ENCODE measurements around the gene PLB1.

Gene PLB1

GRCh38 chr2:28668106-28668814 is 172.4 kb downstream of the PLB1 start:
- no peak for DNase-seq (ENCODE audit: low spot score)

GRCh38 chr2:28668880-28669279 is 173.0 kb downstream of the PLB1 start:
- no peak for DNase-seq (ENCODE audit: low spot score)

- DNase-seq (ENCODE audit: low spot score) = no peak
Observed at GRCh38 chr2:28670856-28671255, 175.0 kb downstream of the PLB1 start.

- DNase-seq (ENCODE audit: low spot score) = no peak
Observed at GRCh38 chr2:28673338-28673737, 177.5 kb downstream of the PLB1 start.

GRCh38 chr2:28674062-28674712 is 178.3 kb downstream of the PLB1 start:
- peak; percentile 51 for DNase-seq (ENCODE audit: low spot score)

- DNase-seq (ENCODE audit: low spot score) = no peak
Observed at GRCh38 chr2:28674713-28675068, 178.8 kb downstream of the PLB1 start.

GRCh38 chr2:28676152-28676835 is 180.4 kb downstream of the PLB1 start:
- no peak for DNase-seq (ENCODE audit: low spot score)

GRCh38 chr2:28678175-28678855 is 182.5 kb downstream of the PLB1 start:
- no peak for DNase-seq (ENCODE audit: low spot score)

- DNase-seq (ENCODE audit: low spot score) = no peak
Observed at GRCh38 chr2:28678944-28679343, 183.1 kb downstream of the PLB1 start.

GRCh38 chr2:28680657-28681056 is 184.8 kb downstream of the PLB1 start:
- DNase-seq (ENCODE audit: low spot score) = no peak

GRCh38 chr2:28681158-28681571 is 185.3 kb downstream of the PLB1 start:
- no peak for DNase-seq (ENCODE audit: low spot score)

- DNase-seq (ENCODE audit: low spot score) = no peak
Observed at GRCh38 chr2:28681606-28682005, 185.7 kb downstream of the PLB1 start.

- DNase-seq (ENCODE audit: low spot score) = peak; percentile 63
Observed at GRCh38 chr2:28683100-28683706, 187.3 kb downstream of the PLB1 start.

GRCh38 chr2:28684142-28684858 is 188.4 kb downstream of the PLB1 start:
- no peak for DNase-seq (ENCODE audit: low spot score)

- DNase-seq (ENCODE audit: low spot score) = no peak
Observed at GRCh38 chr2:28687171-28687570, 191.3 kb downstream of the PLB1 start.

GRCh38 chr2:28687640-28688385 is 192.0 kb downstream of the PLB1 start:
- DNase-seq (ENCODE audit: low spot score) = no peak

GRCh38 chr2:28688818-28689217 is 193.0 kb downstream of the PLB1 start:
- DNase-seq (ENCODE audit: low spot score) = no peak

- DNase-seq (ENCODE audit: low spot score) = no peak
Observed at GRCh38 chr2:28689771-28690170, 193.9 kb downstream of the PLB1 start.

GRCh38 chr2:28692411-28692810 is 196.6 kb downstream of the PLB1 start:
- no peak for DNase-seq (ENCODE audit: low spot score)

- no peak for DNase-seq (ENCODE audit: low spot score)
Observed at GRCh38 chr2:28693223-28693622, 197.4 kb downstream of the PLB1 start.

Data from hepatic stellate cell (primary cell).